ENCODE measurements around the gene FSTL4. TPM values are rescaled to one million over a fixed set of nuclear protein-coding genes. Genes with fewer than 3 reads are reported as not detected.

The FSTL4 gene
- total and polyA plus RNA-seq, 2 of the 4 experiments (the other 2 are of a cell fraction): 0.18 TPM; not detected in 1

- POLR2A ChIA-PET (ENCODE audit: unreplicated experiment): no interaction called here
- Histone ChIP-seq H2BK15ac (ENCODE audit: low read depth, low read length) (no peak overlapping the region), H3K36me3 (ENCODE audit: control insufficient read depth, insufficient read depth, low read length) (no peaks in the 10 kb centered on the region), H3K79me1 (ENCODE audit: low read depth in 1 of 2, low read length in 2 of 2) (no peaks in the 10 kb centered on the region), H2BK5ac (ENCODE audit: low read depth, low read length, poor library complexity, severe bottlenecking) (no peak overlapping the region), H2AK5ac (ENCODE audit: low read depth, low read length) (no peak overlapping the region), H2BK120ac (ENCODE audit: low read depth, low read length) (no peak overlapping the region), H3K4me3 (ENCODE audit: insufficient read depth, low read depth, low read length) (no peak overlapping the region), H4K20me1 (ENCODE audit: insufficient read depth, low read length) (no peaks in the 10 kb centered on the region), H3K23ac (ENCODE audit: low read depth, low read length) (no peak overlapping the region), H4K91ac (ENCODE audit: insufficient read depth, low read depth, low read length) (no peak overlapping the region), H3K27ac (ENCODE audit: insufficient read depth, low read length) (no peak overlapping the region), H4K5ac (ENCODE audit: low read depth, low read length) (no peak overlapping the region), H2AFZ (replicated peaks; ENCODE audit: low read length, poor library complexity) (no peak overlapping the region), H2BK20ac (ENCODE audit: low read depth, low read length) (no peak overlapping the region), H3K4ac (ENCODE audit: low read depth, low read length) (no peak overlapping the region), H3K18ac (ENCODE audit: low read depth, low read length) (no peak overlapping the region), H3K4me2 (ENCODE audit: low read depth, low read length) (no peak overlapping the region), H3K14ac (replicated peaks; ENCODE audit: low read depth, low read length) (no peak overlapping the region), H3K27me3 (ENCODE audit: control insufficient read depth, insufficient read depth, low read length) (peaks cover 13% of the 10 kb centered on the region), H3K56ac (ENCODE audit: extremely low read depth, insufficient read depth, low read length) (no peak overlapping the region), H2AK9ac (replicated peaks; ENCODE audit: low read depth, low read length, poor library complexity) (no peak overlapping the region), H3K9ac (ENCODE audit: low read depth, low read length) (no peak overlapping the region), H3K9me1 (ENCODE audit: insufficient read depth, low read length) (no peaks in the 10 kb centered on the region), H4K8ac (ENCODE audit: low read depth in 2 of 2, low read length in 2 of 2) (no peak overlapping the region), H3K9me3 (ENCODE audit: control insufficient read depth, insufficient read depth, low read length) (no peaks in the 10 kb centered on the region), H3K4me1 (ENCODE audit: control insufficient read depth, insufficient read depth, low read length) (no peaks in the 10 kb centered on the region)
- 0% methylated on average over 1 of the region's 2 CpGs; no CpG with 5 or more reads in 1 of the 2 experiments for WGBS, 2 experiments (ENCODE audit: extremely low coverage in 2 of 2, insufficient read length in 1 of 2)
- DNase-seq (no peak), ATAC-seq (ENCODE audit: low read depth) (no peak)
- CTCF ChIA-PET: no interaction called here
- intact Hi-C loops (cut with micrococcal nuclease): no loop called here
- TF ChIP-seq CHD1 (IDR thresholded peaks at IDR 0.05; ENCODE audit: low read depth, low read length) (no peak), USF2 (IDR thresholded peaks at IDR 0.05; ENCODE audit: low read depth, low read length) (no peak), RAD21 (IDR thresholded peaks at IDR 0.05; ENCODE audit: low read length) (no peak), CTCF (conservative IDR thresholded peaks at IDR 0.05; ENCODE audit: low read depth, low read length) (no peak), MAFK (IDR thresholded peaks at IDR 0.05; ENCODE audit: low read depth, low read length) (no peak), NFE2L2 (IDR thresholded peaks at IDR 0.05; ENCODE audit: low read depth, low read length) (no peak), ELK1 (IDR thresholded peaks at IDR 0.05; ENCODE audit: borderline replicate concordance, low read depth, low read length) (no peak), MXI1 (IDR thresholded peaks at IDR 0.05; ENCODE audit: borderline replicate concordance, low read depth, low read length) (no peak), RFX5 (IDR thresholded peaks at IDR 0.05; ENCODE audit: low read depth, low read length) (no peak), CEBPB (IDR thresholded peaks at IDR 0.05; ENCODE audit: low read depth, low read length) (no peak), MAZ (IDR thresholded peaks at IDR 0.05; ENCODE audit: borderline replicate concordance, low read depth, low read length) (no peak), FOS (IDR thresholded peaks at IDR 0.05; ENCODE audit: low read depth, low read length) (no peak), RCOR1 (IDR thresholded peaks at IDR 0.05; ENCODE audit: insufficient replicate concordance, low read length) (no peak)
- dilution Hi-C loops (cut with HindIII; ENCODE audit: low sequenced_read_pairs, unreplicated experiment): no loop called here
- no TSS peak for BruUV-seq (replicated peaks)
- in situ Hi-C loops (cut with MboI; ENCODE audit: low sequenced_read_pairs): no loop called here
Observed at GRCh38 chr5:133367984-133368383, 244.4 kb downstream of the FSTL4 start.

All from IMR-90 (cell line).